ENCODE results near the gene PCCA.

Gene PCCA

GRCh38 chr13:100154842-100155416 lies 66.0 kb downstream of the PCCA start:
- no peak for ATAC-seq
- TF ChIP-seq PPARA (CRISPR knock-in tag; IDR thresholded peaks at IDR 0.05; ENCODE audit: borderline replicate concordance) (no peak), BACH2 (CRISPR knock-in tag; IDR thresholded peaks at IDR 0.05; ENCODE audit: borderline replicate concordance) (no peak), POU6F1 (CRISPR knock-in tag; IDR thresholded peaks at IDR 0.05; ENCODE audit: borderline replicate concordance, low read depth) (no peak), TCF4 (CRISPR knock-in tag; IDR thresholded peaks at IDR 0.05; ENCODE audit: borderline replicate concordance) (no peak), ESRRG (CRISPR knock-in tag; IDR thresholded peaks at IDR 0.05) (no peak), CREB5 (CRISPR knock-in tag; IDR thresholded peaks at IDR 0.05; ENCODE audit: low read depth) (no peak), ARNTL (CRISPR knock-in tag; IDR thresholded peaks at IDR 0.05; ENCODE audit: borderline replicate concordance, low read depth) (no peak), ZFP3 (CRISPR knock-in tag; IDR thresholded peaks at IDR 0.05) (no peak), CSDC2 (CRISPR knock-in tag; IDR thresholded peaks at IDR 0.05) (no peak)
- TF ChIP-seq, protein P1, sequence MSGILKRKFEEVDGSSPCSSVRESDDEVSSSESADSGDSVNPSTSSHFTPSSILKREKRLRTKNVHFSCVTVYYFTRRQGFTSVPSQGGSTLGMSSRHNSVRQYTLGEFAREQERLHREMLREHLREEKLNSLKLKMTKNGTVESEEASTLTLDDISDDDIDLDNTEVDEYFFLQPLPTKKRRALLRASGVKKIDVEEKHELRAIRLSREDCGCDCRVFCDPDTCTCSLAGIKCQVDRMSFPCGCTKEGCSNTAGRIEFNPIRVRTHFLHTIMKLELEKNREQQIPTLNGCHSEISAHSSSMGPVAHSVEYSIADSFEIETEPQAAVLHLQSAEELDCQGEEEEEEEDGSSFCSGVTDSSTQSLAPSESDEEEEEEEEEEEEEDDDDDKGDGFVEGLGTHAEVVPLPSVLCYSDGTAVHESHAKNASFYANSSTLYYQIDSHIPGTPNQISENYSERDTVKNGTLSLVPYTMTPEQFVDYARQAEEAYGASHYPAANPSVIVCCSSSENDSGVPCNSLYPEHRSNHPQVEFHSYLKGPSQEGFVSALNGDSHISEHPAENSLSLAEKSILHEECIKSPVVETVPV (CRISPR knock-in tag; IDR thresholded peaks at IDR 0.05), result no peak

- TF ChIP-seq ZNF565 (CRISPR knock-in tag; conservative IDR thresholded peaks at IDR 0.05; ENCODE audit: low read depth) (no peak), RARB (CRISPR knock-in tag; IDR thresholded peaks at IDR 0.05) (no peak), ZNF70 (CRISPR knock-in tag; IDR thresholded peaks at IDR 0.05) (no peak), PPARA (CRISPR knock-in tag; IDR thresholded peaks at IDR 0.05; ENCODE audit: borderline replicate concordance) (no peak), OSR1 (CRISPR knock-in tag; IDR thresholded peaks at IDR 0.05) (no peak), ZC3H10 (CRISPR knock-in tag; IDR thresholded peaks at IDR 0.05) (no peak), CSDC2 (CRISPR knock-in tag; IDR thresholded peaks at IDR 0.05) (no peak), ZFP3 (CRISPR knock-in tag; IDR thresholded peaks at IDR 0.05) (no peak), GLIS3 (CRISPR knock-in tag; IDR thresholded peaks at IDR 0.05) (no peak), TOX (CRISPR knock-in tag; IDR thresholded peaks at IDR 0.05; ENCODE audit: borderline replicate concordance) (no peak), ARNTL (CRISPR knock-in tag; IDR thresholded peaks at IDR 0.05; ENCODE audit: borderline replicate concordance, low read depth) (no peak), ZFP30 (CRISPR knock-in tag; IDR thresholded peaks at IDR 0.05) (no peak), ISL1 (CRISPR knock-in tag; IDR thresholded peaks at IDR 0.05) (no peak), POU6F1 (CRISPR knock-in tag; IDR thresholded peaks at IDR 0.05; ENCODE audit: borderline replicate concordance, low read depth) (no peak), CREB5 (CRISPR knock-in tag; IDR thresholded peaks at IDR 0.05; ENCODE audit: low read depth) (no peak), ZNF8 (CRISPR knock-in tag; IDR thresholded peaks at IDR 0.05) (no peak), ESRRG (CRISPR knock-in tag; IDR thresholded peaks at IDR 0.05) (no peak)
- TF ChIP-seq, protein P2, sequence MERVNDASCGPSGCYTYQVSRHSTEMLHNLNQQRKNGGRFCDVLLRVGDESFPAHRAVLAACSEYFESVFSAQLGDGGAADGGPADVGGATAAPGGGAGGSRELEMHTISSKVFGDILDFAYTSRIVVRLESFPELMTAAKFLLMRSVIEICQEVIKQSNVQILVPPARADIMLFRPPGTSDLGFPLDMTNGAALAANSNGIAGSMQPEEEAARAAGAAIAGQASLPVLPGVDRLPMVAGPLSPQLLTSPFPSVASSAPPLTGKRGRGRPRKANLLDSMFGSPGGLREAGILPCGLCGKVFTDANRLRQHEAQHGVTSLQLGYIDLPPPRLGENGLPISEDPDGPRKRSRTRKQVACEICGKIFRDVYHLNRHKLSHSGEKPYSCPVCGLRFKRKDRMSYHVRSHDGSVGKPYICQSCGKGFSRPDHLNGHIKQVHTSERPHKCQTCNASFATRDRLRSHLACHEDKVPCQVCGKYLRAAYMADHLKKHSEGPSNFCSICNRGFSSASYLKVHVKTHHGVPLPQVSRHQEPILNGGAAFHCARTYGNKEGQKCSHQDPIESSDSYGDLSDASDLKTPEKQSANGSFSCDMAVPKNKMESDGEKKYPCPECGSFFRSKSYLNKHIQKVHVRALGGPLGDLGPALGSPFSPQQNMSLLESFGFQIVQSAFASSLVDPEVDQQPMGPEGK (CRISPR knock-in tag; IDR thresholded peaks at IDR 0.05; ENCODE audit: borderline replicate concordance), result no peak
- TF ChIP-seq, protein P1 (CRISPR knock-in tag; IDR thresholded peaks at IDR 0.05), result no peak
- ATAC-seq, result no peak
These were observed 67.9 kb downstream of the PCCA start for GRCh38 chr13:100156788-100157187.

Measured in SK-N-SH treated with all-trans-retinoic acid at 6 μM for 48 hours (cell line).